Activated naive CD4-positive, alpha-beta T cell treated with anti-CD3 and anti-CD28 coated beads, Interleukin-2, amount 10 ng/mL, durations not matched to agents 5 hours and 36 hours (primary cell): ENCODE data around the gene STRC. TPM values are rescaled to one million over a fixed set of nuclear protein-coding genes. Genes with fewer than 3 reads are reported as not detected.

Source experiments
- total RNA-seq, 2 experiments: library from RNA; stranded (reverse); gene quantifications; one replicate each; pipeline ENCODE4 v1.2.3, GENCODE V29; 2021

Gene STRC
- total RNA-seq, result under 1 TPM; 0.36 to 0.55 TPM

GRCh38 chr15:43618700-43619099 lies at the start of gene STRC:
Gene STRC (minus strand): TSS chr15:43618800. CDS start chr15:43618722, 78 bp downstream.

GRCh38 chr15:43648649-43649429 lies 30.2 kb upstream of the STRC start, which contains the start of gene CATSPER2:
Gene CATSPER2 (minus strand): TSS chr15:43648844. CDS start chr15:43648061, 783 bp downstream.

DNA sequence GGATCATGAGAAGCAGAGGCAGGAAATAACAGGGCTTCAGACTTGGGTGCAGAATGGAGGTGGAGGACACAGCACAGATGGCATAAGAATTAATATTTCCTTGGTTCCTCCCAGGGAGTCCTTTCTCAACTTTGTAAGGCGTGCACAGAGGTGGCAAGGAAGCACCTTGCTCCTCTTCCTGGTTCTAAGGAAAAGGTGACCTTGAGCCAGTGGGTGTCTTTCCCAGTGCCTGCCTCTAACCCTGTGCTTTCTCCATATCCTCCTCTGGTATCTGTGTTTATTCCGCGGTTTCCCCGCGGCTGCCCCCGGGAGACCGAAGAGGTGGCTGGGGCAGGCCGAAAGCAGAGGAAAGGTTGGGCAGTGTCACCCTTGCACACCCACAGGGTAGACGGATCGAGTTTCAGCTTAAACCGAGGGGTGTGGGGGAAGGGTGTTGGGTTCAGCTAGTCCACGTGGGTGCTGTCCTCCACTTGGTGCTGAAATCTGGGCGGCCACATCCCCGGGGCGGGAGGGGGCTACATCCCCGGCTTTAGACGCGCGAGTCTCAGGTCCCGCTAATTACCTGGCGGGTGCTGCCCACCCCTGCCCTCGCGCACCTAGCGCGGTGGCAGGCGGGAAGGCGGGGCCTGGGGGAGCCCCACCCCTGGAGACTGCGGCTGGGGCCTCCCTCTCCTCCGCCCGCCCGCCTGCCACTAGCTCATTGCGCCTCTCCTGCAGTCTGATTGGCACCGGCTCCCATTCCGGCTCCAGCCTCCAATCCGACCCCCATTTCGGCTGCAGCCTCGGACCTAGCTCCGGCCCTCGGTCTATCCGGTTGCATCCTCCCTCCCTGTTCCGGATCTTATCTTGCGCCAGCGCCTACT lies 25.0 kb downstream of the STRC start, which contains the start of gene CKMT1B:
Gene CKMT1B (plus strand): TSS at position 700 of the 863 bp plus-strand sequence. CDS start 192 bp downstream, outside the sequence.

GRCh38 chr15:43589778-43590466 lies 28.7 kb downstream of the STRC start, which contains the start of gene PPIP5K1:
Gene PPIP5K1 (minus strand): TSS chr15:43590208. CDS start chr15:43584504, 5,704 bp downstream.

Other genes starting within 250 kb of the STRC start
- 10 to 100 TPM; 30.9 to 31.3 TPM for gene ZSCAN29, start 247.8 kb downstream of the STRC start, total RNA-seq
- gene TUBGCP4, start 247.7 kb downstream of the STRC start, total RNA-seq, result 10 to 100 TPM; 25.2 to 30.8 TPM
- 10 to 100 TPM; 27.1 to 27.5 TPM for gene TP53BP1, start 125.6 kb downstream of the STRC start, total RNA-seq
- gene MAP1A, start 101.2 kb downstream of the STRC start, total RNA-seq, result 1 to 10 TPM; 6.4 to 6.5 TPM
- 10 to 100 TPM; 22.3 to 29.2 TPM for gene PPIP5K1, start 28.6 kb downstream of the STRC start, total RNA-seq
- not detected for gene CKMT1B, start 24.8 kb downstream of the STRC start, total RNA-seq
- 1 to 10 TPM; 3.0 to 4.0 TPM for gene CATSPER2, start 30.0 kb upstream of the STRC start, total RNA-seq
- gene CKMT1A, start 75.1 kb upstream of the STRC start, total RNA-seq, result not detected
- 100 to 1,000 TPM; 286 to 288 TPM for gene PDIA3, start 127.6 kb upstream of the STRC start, total RNA-seq
- gene ELL3, start 158.2 kb upstream of the STRC start, total RNA-seq, result 1 to 10 TPM; 1.7 to 2.7 TPM
- gene SERF2, start 173.5 kb upstream of the STRC start, total RNA-seq, result 100 to 1,000 TPM; 923 to 940 TPM
- under 1 TPM in 1 of 2 experiments, not detected in 1; 0.24 TPM for gene SERINC4, start 181.4 kb upstream of the STRC start, total RNA-seq
- 10 to 100 TPM; 15.3 to 17.2 TPM for gene HYPK, start 181.8 kb upstream of the STRC start, total RNA-seq
- 10 to 100 TPM; 26.1 to 31.4 TPM for gene MFAP1, start 205.9 kb upstream of the STRC start, total RNA-seq
- gene WDR76, start 208.2 kb upstream of the STRC start, total RNA-seq, result 10 to 100 TPM; 53.1 to 54.1 TPM